NCI-H82 (cell line): ENCODE measurements around the gene ZNF891.

ENCODE experiments used
- DNase-seq: peaks from one replicate; lab custom pipeline; 2025; lab: John Stamatoyannopoulos, UW

Gene ZNF891

DNA sequence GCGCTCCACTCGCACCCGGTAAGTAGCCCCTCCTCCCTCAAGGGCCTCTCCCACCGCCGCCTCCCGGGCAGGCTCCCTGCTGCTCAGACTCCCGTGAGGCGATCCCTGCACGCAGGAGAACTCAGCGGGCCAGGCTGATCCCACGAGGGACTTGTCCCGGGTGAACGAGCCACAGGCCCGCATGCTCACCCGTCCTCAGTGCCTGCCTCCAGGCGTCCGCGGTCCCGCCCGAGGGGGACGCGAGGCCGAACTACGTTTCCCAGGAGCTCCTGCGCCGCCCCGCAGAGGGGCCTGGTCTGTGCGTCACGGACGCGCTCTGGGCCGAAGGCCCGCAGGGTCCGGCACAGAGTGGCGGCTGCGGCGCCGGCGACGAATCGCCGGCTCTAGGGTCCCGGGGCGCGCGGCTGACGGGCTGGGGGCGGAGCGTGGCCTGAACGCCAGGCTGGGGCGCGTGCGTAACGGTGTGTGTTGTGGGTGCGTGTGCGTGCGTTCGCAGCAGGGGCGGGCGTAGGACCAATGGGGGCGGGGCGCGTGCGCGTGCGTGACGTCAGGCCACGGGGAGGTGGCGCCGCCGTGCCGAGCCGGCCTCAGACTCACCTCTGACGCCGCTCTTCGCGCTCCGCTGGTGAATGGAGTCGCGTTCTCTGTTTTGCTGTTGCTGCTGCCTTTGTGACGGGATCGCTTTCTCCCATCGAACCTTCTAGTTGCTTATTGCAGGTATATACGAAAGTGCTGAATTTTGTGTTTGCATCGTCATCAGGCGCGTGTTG is at the start of gene ZNF891, which contains the start of gene ZNF10:
Gene ZNF891, minus strand, starts transcription at position 237 of the 770 bp plus-strand sequence. CDS start 8,356 bp downstream, outside the sequence.
Gene ZNF10, plus strand, starts transcription at position 590 of the 770 bp plus-strand sequence. CDS start 13,866 bp downstream, outside the sequence.
- DNase-seq: peak; percentile 97

DNA sequence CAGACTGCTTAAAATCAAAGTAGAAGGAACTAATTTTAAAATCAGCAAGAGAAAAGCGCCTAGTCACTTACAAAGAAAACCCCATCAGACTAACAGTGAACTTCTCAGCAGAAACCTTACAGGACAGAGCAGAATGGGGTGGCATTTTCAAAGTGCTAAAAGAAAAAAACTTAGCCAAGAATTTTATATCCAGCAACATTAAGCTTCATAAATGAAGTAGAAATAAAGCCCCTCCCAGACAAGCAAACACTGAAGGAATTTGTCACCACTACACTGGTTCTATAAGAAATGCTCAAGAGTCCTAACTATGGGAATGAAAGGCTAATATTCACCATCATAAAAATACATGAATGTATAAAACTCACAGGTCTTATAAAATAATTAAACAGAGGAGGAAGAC is 44.8 kb upstream of the ZNF891 start:
- DNase-seq: no peak

DNA sequence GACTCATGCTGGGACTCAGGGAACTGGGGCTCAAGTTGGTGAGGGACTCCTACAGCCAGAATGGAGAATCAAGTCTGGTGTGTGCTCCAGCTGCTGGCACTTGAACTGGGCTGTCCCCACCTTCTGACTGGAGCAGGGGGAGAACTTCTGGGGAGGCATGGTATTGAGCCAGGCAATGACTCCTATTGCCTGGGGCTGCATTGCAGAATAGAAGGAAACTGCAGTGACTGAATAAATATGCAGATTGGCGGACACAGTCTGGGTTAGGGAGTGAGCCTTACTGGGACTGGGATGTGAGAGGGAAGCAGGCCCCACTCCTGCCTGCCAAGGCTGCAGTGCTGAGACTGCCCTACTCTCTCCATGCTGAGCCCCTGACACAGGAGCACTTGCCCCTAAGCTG is 42.4 kb upstream of the ZNF891 start:
- DNase-seq: no peak

DNA sequence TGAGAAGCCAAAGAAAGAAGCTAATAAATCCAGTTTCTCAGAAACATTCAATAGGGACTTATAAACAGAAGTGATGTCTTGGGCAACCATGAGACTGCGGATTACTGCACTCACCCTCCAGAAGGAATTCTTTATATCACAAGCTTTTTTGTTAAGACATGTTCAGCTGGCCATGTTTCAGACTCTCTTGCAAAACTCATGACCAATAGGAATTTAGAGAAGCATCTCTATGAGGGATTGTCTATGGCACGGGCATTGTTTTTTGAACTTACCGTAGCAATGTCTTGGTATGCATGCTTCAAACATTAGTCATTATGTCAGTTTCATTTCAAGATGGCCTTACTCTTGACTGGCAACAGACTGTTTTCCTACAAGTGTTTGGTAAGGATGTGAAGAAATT is 35.7 kb upstream of the ZNF891 start:
- no peak for DNase-seq

DNA sequence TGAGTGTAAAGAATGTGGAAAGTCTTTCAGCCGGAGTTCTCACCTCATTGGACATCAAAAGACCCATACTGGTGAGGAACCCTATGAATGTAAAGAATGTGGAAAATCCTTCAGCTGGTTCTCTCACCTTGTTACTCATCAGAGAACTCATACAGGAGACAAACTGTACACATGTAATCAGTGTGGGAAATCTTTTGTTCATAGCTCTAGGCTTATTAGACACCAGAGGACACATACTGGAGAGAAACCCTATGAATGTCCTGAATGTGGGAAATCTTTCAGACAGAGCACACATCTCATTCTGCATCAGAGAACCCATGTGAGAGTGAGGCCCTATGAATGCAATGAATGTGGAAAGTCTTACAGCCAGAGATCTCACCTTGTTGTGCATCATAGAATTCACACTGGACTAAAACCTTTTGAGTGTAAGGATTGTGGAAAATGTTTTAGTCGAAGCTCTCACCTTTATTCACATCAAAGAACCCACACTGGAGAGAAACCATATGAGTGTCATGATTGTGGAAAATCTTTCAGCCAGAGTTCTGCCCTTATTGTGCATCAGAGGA is 26.1 kb upstream of the ZNF891 start:
- DNase-seq: no peak

DNA sequence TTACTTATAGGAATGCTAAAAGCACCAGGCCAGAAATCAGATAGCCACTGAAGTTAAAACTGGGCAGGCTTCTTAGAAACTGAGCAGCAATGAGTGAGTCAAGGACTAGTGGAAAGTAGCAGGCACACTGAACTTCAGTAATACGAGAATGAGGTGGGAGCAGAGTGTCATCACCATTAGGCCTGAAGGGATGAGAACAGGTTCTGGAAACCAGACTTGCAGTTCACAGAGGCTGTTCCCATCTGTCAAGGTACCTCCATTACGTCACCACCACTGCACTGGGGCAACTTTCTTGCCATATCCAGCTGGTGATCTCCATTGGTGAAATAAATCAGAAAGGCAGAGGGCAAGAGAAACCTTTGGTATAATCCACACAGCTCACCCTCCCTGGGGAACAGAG is 15.9 kb upstream of the ZNF891 start:
- DNase-seq: no peak

DNA sequence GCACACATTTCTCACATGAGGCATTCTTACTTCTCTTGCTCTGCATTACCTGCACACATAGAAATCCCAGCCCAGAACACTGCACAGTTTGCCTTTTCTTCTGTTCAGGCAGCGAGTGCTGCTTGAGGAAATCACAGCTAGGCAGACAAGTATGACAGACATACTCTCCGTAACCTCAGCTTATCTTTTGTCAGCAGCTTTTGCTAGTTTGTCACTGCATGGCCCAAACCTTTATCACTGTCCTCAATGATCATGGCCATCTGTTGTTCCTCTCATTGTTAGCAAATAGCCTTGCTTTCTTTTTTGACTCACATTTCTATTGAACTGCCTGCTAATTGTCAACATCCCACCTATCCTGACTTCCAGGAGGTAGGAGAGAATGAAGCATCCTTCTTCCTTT is 5.7 kb upstream of the ZNF891 start:
- DNase-seq: no peak

DNA sequence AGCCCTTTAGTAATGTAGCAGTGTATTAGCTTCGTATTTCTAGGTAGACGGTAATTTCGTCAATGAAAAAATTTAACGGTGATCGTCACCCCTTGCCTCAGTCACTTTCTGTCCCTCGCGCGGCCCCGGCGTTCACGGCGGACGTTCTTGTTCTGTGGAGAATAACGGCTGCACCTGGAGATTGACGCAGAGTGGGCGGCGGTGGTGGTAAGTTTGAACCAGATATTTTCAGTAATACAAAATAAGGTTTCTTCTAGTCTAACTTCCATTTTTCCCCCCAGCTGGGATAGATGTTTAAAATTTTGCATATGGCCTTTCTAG is 694 bp upstream of the ZNF891 start:
- DNase-seq: peak; percentile 68

DNA sequence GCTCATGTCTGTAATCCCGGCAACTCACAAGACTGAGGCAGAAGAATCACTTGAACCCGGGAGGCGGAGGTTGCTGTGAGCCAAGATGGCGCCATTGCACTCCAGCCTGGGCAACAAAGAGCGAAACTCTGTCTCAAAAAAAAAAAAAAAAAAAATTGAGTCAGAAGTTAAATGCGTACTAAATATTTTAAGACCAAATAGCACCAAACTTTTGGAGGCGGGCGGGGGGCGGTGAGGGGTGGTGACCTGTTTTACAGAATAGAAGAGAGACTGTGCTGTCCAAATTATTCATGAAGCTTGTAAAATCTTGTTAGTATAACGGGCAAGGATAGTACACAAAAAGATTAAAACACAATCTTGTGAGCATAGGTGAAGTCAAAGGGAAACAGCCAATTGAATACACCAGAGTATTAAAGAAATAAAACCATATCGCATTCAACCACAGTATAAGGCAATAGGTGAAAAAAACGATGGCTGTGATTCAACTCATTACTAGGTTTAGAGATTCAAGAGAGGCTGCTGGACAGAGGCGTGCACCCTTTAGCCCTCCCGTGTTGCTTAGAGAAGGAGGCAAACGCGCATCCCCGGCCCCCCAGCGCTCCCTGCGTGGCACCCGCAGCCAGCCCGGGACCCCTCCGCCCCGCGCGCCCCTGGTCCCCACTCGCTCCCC is 571 bp downstream of the ZNF891 start:
- DNase-seq: no peak

DNA sequence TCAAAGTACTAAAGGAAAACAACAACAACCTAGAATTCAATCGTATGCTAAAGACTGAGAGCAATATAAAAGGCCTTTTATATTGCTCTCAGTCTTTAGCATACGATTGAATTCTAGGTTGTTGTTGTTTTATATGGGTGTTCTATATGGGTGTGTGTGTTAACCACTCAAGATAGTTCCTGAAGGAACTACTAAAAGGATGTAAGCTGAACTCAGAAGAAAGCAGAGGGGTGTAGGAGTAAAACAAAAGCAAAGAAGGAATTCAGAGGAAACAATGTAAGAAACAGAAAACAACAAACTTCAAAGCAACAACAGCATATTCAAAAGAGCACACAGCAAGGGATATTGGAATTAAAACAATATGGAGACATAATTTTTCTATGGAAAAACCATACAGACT is 5.4 kb downstream of the ZNF891 start:
- DNase-seq: no peak

DNA sequence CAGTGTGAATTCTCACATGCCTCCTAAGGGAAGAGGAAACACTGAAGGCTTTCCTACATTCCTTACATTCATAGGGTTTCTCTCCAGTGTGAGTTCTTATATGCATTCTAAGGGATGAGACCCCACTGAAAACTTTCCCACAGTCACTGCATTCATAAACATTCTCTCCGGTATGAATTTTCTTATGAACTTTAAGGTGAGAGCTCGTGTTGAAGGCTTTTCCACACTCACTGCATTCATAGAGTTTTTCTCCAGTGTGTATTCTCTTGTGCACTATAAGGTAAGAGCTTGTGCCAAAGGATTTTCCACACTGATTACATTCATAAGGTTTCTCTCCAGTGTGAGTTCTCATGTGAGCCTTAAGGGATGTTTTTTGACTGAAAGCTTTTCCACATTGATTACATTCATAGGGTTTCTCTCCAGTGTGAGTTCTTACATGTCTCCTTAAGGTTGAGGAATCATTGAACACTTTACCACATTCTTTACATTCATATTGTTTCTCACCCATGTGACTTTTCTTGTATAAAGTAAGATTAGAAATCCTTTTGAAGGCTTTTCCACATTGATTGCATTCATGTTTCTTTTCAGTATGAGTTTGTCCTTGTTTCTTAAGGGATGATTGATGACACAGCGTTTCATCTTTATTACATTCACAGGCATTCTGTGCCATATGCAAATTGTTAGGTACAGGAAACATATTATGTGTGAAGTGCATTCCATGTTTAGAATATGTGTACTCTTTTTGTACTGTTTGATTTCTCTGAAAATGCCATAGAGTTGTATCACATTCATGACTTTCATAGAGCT is 9.5 kb downstream of the ZNF891 start:
- peak; percentile 23 for DNase-seq

DNA sequence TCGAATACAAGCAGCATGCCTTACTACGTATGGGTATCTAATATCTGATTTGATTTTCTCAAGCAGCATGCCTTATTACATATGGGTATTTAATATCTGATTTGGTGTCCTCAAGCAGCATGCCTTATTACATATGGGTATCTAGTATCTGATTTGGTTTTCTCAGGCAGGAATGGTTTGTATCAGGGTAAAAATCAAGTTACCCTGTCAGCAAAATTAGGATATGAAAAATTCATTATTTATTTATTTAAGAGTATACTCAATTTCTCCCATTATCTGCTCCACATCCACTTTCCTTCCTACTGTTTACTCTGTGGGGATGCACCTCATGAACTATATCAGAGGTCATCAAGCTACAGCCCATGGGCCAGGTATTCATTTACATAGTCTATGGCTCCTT is 21.9 kb downstream of the ZNF891 start:
- no peak for DNase-seq

DNA sequence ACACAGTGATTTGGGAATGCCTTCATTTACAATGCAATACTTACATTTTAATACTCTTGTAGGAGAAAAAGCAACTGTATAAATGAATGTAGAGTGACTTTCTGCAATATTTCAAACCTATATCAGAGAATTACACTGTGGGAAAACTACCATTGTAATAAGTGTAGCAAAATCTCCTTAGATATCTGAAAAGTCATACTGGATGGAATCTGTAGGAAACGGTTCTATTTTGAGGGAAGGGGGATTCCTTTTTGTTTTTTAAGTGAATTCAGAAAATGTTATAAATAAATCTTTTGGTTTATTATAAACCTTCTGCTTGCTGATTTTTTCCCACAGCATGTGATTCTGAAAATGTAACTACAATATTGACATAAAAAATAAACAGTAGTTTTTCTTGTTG is 23.0 kb downstream of the ZNF891 start:
- DNase-seq: no peak

DNA sequence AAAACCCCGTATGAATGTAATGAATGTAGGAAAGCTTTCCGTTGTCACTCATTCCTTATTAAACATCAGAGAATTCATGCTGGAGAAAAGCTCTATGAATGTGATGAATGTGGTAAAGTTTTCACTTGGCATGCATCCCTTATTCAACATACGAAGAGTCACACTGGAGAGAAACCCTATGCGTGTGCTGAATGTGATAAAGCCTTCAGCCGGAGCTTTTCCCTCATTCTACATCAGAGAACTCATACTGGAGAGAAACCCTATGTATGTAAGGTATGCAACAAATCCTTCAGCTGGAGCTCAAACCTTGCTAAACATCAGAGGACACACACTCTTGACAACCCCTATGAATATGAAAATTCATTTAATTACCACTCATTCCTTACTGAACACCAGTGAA is 23.8 kb downstream of the ZNF891 start:
- DNase-seq: peak; percentile 22

DNA sequence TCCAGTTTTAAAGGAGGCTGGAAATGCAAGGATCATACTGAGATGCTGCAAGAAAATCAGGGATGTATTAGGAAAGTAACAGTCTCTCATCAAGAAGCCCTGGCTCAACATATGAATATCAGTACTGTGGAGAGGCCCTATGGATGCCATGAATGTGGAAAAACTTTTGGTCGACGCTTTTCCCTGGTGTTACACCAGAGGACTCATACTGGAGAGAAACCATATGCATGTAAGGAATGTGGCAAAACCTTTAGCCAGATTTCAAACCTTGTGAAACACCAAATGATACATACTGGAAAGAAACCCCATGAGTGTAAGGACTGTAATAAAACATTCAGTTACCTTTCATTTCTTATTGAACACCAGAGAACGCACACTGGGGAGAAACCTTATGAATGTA is 24.5 kb downstream of the ZNF891 start:
- no peak for DNase-seq

DNA sequence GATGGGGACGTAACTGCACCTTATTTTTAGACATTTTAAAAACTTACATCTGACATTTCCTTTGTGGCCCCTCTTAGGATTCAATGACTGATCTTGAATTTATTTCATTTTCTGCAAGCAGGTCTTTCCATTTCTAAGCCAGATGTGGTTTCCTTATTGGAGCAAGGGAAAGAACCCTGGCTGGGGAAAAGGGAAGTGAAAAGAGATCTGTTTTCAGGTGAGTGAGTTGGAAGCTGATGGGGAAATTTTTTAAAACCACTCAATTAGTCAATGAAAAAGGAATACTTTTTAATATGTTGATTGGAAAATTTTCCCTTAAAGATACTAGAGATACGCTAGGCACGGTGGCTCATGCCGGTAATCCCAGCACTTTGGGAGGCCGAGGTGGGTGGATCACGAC is 46.7 kb downstream of the ZNF891 start:
- no peak for DNase-seq

DNA sequence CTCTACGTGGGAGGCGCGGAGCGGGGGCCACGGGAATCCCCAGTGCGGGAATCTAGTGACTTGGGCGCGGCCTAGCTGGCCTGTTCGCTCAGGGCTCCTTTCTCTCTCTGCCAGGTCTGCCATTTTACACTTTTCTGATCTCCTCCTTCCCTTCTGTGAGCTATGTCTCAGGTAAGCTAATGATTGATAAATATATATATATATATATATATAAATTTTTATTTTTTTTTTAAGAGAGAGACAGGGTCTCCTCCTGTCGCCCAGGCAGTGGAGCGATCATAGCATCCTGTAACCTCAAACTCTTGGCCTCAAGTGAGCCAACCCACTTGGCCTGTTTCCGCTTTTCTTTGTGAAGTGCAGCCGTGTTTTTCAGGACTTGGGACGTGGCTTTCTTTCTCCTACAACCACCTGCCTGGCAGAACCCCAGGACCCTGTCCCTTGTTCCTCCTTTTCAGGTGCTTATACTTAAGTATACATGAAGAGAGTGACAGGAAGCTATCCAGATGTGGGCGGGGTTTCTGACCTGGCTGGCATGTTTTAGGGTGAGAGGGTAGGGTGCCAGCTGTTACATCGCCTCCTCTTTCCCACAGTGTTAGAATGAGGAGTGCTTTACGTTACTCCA is 48.8 kb downstream of the ZNF891 start:
- DNase-seq: peak; percentile 37

DNA sequence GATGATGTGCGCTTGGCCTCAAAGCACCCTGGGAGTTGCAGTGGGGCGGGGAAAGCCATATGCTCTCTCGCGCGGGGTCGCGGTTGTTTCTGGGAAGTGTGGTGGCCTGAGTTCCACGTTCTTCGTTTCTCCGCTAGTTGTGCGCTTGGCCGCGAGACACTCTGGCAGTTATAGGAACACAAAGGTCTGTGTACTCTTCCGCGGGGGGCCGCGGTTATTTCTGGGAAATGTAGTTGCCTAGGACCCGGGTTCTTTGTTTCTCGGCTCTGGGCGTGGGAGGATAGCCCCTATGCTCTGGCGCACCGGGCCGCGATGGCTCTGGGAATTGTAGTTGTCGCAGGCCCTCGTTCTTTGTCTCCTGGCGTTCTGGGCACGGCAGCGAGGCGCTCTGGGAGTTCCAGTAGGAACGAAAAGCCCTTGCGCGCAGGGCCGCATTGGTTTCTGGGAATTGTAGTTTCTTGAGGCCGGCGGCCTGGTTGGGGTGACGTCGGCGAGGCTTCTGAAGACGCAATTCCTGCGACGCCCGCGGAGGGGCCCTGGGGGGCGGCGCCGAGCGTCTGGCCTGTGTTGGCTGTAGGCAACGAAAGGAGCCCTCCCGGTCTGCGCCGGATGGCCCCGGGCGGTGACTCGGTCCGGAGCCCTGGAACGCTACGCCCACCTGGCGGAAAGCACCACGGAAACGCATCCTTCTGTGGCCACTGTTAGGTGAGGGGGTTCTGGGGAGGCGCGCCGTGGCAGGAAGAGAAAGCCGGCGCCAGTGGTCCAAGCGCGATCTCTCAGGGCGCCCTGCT is 49.5 kb downstream of the ZNF891 start, which contains the start of gene ZNF140:
Gene ZNF140, plus strand, starts transcription at position 556 of the 791 bp plus-strand sequence. CDS start 398 bp downstream, outside the sequence.
- DNase-seq: peak; percentile 99

DNA sequence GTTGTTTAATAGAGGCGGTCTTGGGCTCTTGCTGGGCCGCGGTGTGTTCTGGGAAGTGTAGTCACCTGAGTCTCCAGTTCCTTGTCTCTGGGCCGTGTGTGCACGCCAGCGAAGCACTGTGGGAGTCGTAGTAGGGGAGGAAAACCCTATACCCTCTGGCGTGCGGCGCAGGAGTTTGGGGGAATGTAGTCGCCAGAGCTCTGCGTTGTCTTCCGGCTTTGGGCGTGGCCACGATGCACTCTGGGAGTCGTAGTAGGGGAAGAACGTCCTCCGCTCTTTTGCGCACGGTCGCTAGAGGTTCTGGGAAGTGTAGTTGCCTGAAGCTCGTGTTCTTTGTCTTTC is 50.1 kb downstream of the ZNF891 start:
- peak; percentile 100 for DNase-seq

DNA sequence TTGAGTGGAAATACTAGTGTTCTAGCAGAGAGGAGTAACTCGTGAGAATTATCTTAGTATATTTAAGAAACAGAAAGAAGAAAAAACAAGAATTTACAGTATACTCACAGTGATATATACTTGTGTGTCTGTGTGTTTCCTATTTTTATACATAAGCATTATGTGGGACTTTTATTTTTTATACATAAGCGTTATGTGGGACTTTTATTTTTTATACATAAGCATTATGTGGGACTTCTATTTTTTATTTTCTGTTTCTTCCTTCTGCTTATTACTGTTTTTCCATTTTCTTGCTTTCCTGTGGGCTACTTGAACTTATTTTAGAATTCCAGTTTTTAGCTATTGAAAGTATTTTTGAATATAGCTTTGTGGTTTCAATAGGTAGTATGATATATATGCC is 56.2 kb downstream of the ZNF891 start:
- DNase-seq: no peak

DNA sequence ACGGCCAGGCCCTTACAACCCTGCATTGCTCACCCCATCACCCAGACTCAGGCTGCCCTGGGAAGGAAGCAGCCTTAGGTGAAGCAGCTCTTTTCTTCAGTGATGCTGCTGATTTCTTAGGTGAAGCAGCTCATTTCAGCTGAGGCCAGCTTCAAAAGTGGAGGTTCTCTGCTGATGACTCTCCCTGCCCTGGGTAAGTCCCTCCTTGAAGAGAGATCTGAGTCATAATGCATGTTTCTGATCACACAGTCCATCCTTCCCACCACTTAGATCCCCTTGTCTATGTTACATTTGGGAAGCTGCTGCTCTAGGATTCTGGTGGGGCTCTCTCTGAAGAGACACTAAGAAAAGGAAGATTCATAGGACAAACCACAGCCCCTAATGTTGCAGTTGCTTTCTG is 66.5 kb downstream of the ZNF891 start:
- DNase-seq: no peak
